Bronchial epithelial cell (primary cell): ENCODE measurements around the gene TACO1. TPM values are rescaled to one million over a fixed set of nuclear protein-coding genes. Genes with fewer than 3 reads are reported as not detected.
A peak's percentile ranks its signal among the peaks of the same experiment; 100 is the strongest.

Experiments
- DNase-seq: peaks from one replicate; pipeline ENCODE4 v3.0.0-alpha.2; 2010; ENCODE audit warnings: low read depth
- FAIRE-seq: peaks from 2 replicates; lab custom pipeline; 2011; peaks lifted over from hg19 to GRCh38; lab: Jason Lieb, UNC
- H3K27me3 ChIP-seq: 2 replicates; pipeline ENCODE4 v1.5.1; 2011; ENCODE audit warnings: low read length; ENCODE audit not compliant: control insufficient read depth, insufficient read depth
- H3K36me3 ChIP-seq: 2 replicates; pipeline ENCODE4 v1.5.1; 2011; ENCODE audit warnings: low read length; ENCODE audit not compliant: control insufficient read depth, insufficient read depth
- H3K4me3 ChIP-seq: 2 replicates; pipeline ENCODE4 v1.5.1; 2011; ENCODE audit warnings: mild to moderate bottlenecking, low read depth, low read length, control low read depth
- CTCF ChIP-seq: IDR thresholded peaks from 2 replicates; pipeline ENCODE4 v1.5.1; 2011; ENCODE audit warnings: mild to moderate bottlenecking, moderate library complexity, low read length, control low read depth, inconsistent platforms; ENCODE audit not compliant: insufficient read depth, severe bottlenecking
- total RNA-seq: library from RNA; depleted of rRNA; stranded (reverse); fragments of >200 nt; gene quantifications from 2 replicates; pipeline ENCODE4 v1.2.1, GENCODE V29; 2014

Gene TACO1
- total RNA-seq, 1 donor from 2014 or later = 11.6 TPM

DNA sequence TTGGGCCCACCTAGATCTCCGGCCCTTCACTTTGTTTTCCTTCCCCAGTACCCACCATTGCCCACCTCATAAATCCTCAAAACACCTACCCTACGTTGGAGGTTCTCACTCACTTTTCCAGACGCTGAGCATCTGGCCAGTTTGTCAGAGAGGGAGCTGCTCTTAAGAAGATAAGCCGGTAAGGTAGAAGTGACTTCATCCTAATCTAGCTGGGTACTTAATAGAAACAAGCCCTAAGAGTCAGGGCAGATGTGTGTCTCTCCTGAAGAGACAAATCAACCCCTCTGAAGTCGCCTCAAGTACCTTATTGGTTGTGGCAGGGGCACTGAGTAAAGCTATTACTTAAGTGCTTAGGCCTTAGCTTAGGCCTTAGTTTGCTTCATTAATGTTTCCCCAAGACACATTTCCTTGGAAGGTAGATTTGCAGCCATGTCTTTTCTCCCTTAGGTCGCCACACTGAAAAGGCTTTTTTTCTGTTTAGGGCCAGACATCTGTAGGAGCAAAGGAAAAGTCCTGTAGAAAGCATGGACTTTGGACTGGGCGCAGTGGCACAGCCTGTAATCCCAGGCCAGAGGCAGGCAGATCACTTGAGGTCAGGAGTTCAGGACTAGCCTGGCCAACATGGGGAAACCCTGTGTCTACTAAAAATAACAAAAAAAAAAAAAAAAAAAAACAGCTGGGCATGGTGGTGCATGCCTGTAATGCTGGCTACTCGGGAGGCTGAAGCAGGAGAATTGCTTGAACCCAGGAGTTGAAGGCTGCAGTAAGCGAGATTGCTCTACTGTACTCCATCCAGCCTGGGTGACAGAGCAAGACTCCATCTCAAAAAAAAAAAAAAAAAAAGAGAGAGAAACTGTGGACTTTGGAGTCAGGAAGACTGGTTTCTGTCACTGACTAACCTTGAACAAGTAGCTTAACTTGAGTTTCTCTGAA lies 1.0 kb downstream of the TACO1 start:
- Histone ChIP-seq H3K27me3 (no peaks in the 10 kb centered on the region), H3K36me3 (peaks cover 10% of the 10 kb centered on the region), H3K4me3 (peak overlapping the region; percentile 88)
- no peak for TF ChIP-seq CTCF
- FAIRE-seq = no peak
- no peak for DNase-seq

DNA sequence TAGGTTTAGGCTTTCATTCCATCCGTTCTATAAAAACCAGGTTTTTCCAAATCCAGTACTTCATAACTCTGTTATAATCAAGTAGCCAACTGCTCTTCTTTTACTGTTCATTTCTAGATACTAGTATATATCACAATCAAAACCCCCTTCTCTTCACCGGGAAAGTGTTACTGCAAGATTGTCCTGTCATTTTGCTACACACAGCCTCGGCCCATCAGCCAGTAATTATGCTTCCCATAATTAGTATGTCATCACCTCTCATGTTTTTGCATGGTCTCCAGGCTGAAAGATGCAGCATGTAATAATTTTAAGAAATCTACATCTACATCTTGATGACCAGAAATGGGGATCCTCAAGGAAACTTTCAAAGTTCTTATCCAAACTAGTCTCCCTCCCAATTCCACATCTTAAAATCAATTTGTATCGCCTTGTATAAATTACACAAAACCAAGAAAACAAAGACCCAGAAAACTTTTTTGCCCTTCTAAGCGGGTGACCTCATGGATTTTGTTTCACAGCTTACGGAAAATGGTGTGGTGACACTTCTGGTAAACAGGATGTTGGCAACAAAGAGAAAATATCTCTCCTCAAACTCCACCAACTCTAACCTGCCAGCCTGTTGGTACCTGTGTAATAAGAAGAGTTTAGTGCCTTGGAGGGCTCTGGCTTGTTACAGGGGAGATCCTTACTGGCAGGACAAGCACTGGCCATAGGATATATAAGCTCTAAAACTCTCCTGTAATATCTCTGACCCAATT lies 9.3 kb downstream of the TACO1 start:
- no peak overlapping the region for H3K4me3 ChIP-seq
- no peak for TF ChIP-seq CTCF
- no peaks in the 10 kb centered on the region for H3K27me3 ChIP-seq
- FAIRE-seq = no peak
- H3K36me3 ChIP-seq = peaks cover 20% of the 10 kb centered on the region
- DNase-seq = no peak

DNA sequence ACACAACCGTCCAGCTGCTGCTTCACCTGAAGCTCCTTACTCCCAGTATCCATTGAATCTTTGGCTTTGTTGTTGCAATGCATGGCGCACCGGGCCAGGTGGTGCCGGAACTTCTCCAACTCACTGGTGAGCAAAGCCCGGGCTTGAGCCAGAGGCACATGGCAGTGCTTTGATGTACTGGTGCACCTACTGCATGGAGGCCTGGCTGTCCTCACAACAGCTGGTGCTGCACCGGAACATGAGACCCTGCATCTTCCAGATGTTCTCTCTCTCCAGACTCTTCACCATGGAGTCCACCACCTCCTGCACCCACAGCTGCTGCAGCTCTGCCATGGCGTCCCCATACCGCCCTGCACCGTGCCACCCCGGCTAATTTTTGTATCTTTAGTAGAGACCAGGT lies 10.2 kb downstream of the TACO1 start:
- no peak for FAIRE-seq
- Histone ChIP-seq H3K27me3 (no peaks in the 10 kb centered on the region), H3K4me3 (no peak overlapping the region), H3K36me3 (peaks cover 15% of the 10 kb centered on the region)
- TF ChIP-seq CTCF = no peak
- DNase-seq = no peak

- no peak for TF ChIP-seq CTCF
- peaks cover 10% of the 10 kb centered on the region for H3K36me3 ChIP-seq
- H3K27me3 ChIP-seq = no peaks in the 10 kb centered on the region
- no peak for FAIRE-seq
- H3K4me3 ChIP-seq = no peak overlapping the region
- DNase-seq = no peak
These were observed 10.7 kb downstream of the TACO1 start for GRCh38 chr17:63611354-63611753.

GRCh38 chr17:63613663-63614062 lies 13.0 kb downstream of the TACO1 start:
- Histone ChIP-seq H3K36me3 (no peaks in the 10 kb centered on the region), H3K27me3 (no peaks in the 10 kb centered on the region), H3K4me3 (no peak overlapping the region)
- FAIRE-seq = no peak
- DNase-seq = no peak
- TF ChIP-seq CTCF = no peak
